Gastrocnemius medialis (tissue), 4 donors: ENCODE measurements around the gene PTGER4.

Source experiments
- POLR2A ChIP-seq, 2 donors: fragments of 450-650 bp; IDR thresholded peaks; one replicate each; pipeline ENCODE4 v1.6.1; 2017; ENCODE audit warnings: antibody characterized with exemption in 2 of 2, mild to moderate bottlenecking in 2 of 2, moderate library complexity in 2 of 2
- TF ChIP-seq, protein P1 (sequence below), 5 experiments: fragments of 450-650 bp in 3 of 5; fragments of 200-600 bp in 2 of 5; sonication (generic) in 2 of 5; IDR thresholded peaks in 4 of 5; conservative IDR thresholded peaks in 1 of 5; 1 replicate in 4 of 5; 2 replicates in 1 of 5; pipeline ENCODE4 v1.5.1; 2016 to 2019; ENCODE audit warnings: antibody characterized with exemption in 5 of 5, mild to moderate bottlenecking in 3 of 5, moderate library complexity in 3 of 5

DNA sequence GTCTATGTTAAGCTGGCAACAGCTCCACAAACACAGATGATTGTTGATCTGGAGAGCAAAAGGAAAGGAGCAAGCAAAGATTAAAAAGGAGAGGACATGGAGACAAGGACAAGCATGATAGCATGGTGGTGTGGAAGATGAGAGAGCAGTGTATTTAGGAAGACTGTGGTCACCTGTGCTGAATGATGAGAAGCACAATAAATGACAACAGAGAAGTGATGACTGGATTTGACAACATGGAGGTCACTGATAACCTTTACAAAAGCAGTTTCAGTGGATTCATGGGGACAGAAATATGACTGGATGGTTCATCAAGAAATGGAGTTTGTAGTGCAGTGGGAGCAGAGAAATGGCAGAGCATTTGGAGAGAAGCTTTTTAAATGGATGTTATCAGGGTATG, 55.9 kb downstream of the PTGER4 start:
- TF ChIP-seq, protein P1, sequence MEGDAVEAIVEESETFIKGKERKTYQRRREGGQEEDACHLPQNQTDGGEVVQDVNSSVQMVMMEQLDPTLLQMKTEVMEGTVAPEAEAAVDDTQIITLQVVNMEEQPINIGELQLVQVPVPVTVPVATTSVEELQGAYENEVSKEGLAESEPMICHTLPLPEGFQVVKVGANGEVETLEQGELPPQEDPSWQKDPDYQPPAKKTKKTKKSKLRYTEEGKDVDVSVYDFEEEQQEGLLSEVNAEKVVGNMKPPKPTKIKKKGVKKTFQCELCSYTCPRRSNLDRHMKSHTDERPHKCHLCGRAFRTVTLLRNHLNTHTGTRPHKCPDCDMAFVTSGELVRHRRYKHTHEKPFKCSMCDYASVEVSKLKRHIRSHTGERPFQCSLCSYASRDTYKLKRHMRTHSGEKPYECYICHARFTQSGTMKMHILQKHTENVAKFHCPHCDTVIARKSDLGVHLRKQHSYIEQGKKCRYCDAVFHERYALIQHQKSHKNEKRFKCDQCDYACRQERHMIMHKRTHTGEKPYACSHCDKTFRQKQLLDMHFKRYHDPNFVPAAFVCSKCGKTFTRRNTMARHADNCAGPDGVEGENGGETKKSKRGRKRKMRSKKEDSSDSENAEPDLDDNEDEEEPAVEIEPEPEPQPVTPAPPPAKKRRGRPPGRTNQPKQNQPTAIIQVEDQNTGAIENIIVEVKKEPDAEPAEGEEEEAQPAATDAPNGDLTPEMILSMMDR (IDR thresholded peaks at IDR 0.05 in 4 of 5, conservative IDR thresholded peaks at IDR 0.05 in 1 of 5), result no peak
- TF ChIP-seq POLR2A (IDR thresholded peaks at IDR 0.05), result no peak
